Femur (tissue), 1 donor: ENCODE measurements around the gene ASIP.
"Not testable (repeated sequence)": the region's sequence is repeated elsewhere in the genome, so short reads cannot be mapped to it uniquely, and the experiment has no call there.

Experiments
- DNase-seq: peaks from one replicate; pipeline ENCODE4 v3.0.0-alpha.2; 2017

ASIP gene

DNA sequence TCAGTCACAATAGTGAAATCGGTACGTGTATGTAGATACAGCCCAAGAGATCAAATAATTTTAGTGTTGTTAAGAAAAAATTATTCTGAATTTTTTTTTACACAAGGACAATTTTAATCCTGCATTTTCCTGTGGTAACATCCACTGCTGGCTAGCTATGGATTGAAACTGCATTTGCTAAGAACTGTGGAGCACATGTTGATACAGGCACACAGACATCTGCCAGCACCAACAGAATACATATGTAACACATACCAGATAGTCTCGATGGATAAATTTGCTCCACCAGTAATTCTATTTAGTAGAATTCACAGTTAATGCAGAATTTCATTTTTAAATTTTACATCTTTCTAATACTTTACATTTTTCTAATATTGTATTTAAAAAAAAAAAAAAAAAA is 2.2 kb downstream of the ASIP start:
- DNase-seq: no peak

GRCh38 chr20:34246126-34246626 is 5.0 kb downstream of the ASIP start:
- no peak for DNase-seq

- DNase-seq: no peak
Observed at GRCh38 chr20:34249291-34249690, 8.1 kb downstream of the ASIP start.

- no peak for DNase-seq
Observed at GRCh38 chr20:34250005-34250404, 8.8 kb downstream of the ASIP start.

GRCh38 chr20:34251619-34252018 is 10.4 kb downstream of the ASIP start:
- no peak for DNase-seq

DNA sequence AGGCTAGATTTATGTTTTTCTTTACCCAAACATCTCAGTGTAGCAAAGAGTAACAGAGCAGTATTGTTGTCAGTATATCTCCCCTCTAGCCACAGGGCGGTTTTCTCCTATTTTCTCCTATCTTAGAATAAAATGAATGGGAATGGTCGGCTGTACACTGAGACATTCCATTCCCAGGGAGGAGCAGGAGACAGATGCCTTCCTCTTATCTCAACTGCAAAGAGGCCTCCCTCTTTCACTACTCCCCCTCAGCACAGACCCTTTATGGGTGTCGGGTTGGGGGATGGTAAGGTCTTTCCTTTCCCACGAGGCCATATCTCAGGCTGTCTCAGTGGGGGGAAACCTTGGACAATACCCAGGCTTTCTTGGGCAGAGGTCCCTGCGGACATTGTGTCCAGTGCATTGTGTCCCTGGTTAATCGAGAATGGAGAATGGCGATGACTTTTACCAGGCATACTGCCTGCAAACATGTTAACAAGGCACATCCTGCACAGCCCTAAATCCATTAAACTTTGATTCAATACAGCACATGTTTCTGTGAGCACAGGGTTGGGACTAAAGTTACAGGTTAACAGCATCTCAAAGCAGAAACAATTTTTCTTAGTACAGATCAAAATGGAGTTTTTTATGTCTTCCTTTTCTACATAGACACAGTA is 11.3 kb downstream of the ASIP start:
- DNase-seq: not testable (repeated sequence)

DNA sequence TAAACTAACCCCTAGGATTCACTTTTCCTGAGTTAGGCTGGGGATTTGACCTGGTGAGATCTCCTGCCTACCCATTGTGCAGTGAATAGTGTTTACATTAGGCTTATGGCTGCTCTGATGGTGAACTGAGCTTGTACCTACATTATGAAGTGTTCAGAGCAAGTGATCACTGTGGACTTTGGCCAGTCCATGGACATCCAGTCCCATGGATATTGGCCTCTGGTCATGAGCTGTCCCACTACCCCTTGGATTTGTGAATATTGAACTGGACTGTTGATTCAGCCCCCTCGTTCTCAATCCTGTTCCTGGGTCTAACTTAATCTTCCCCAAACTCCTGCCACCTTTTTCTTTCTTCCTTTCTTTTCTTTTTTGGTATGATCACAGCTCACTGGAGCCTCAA is 13.8 kb downstream of the ASIP start:
- DNase-seq: no peak

- DNase-seq: no peak
Observed at GRCh38 chr20:34256629-34257124, 15.5 kb downstream of the ASIP start.

DNA sequence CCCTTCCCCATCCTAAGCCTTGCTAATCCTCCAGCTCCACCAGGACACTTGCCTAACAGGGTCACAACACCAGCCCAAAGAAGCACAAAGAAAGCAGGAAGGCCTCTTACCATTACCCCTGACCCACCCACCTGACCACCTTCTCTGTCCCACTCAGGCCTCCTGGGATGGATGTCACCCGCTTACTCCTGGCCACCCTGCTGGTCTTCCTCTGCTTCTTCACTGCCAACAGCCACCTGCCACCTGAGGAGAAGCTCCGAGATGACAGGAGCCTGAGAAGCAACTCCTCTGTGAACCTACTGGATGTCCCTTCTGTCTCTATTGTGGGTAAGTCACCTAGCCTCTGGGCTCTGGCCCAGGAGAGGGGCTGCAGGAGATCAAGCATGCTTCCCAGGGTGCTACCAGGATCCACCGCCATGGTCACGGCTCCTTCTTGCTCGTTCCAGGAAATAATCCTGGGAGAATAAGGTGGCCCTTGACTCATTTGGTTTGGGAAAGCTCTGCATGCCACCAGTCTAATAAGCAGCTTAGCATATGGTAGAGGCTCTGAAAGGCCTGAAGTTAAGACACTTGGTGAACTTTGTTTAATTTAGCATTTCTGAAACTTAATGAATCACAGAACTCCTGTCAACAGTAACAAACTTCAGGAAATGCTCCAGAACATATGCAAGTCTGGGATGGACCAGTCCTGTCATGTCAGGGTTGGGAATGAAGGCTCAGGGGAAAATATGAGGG is 19.2 kb downstream of the ASIP start:
- DNase-seq: no peak

GRCh38 chr20:34262488-34263288 is 21.5 kb downstream of the ASIP start:
- no peak for DNase-seq

- DNase-seq: not testable (repeated sequence)
Observed at GRCh38 chr20:34263468-34263867, 22.2 kb downstream of the ASIP start.

DNA sequence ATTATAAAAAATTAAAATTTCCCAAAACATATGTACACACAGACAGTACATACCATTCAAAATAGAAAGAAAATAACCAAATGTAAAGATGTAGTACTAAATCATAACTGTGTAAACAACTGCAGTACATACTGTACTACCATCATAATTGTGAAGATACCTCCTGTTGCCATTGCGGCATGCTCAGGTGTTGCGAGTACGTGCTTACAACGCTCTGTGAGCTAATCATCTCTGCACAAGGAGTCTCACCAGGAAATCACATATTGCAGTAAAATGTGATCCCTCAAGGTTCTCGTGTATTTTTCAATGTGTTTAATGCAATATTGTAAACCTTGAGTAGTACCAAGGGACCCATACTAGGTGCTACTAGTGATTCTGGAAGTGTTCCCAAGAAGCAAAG is 22.9 kb downstream of the ASIP start:
- DNase-seq: no peak

DNA sequence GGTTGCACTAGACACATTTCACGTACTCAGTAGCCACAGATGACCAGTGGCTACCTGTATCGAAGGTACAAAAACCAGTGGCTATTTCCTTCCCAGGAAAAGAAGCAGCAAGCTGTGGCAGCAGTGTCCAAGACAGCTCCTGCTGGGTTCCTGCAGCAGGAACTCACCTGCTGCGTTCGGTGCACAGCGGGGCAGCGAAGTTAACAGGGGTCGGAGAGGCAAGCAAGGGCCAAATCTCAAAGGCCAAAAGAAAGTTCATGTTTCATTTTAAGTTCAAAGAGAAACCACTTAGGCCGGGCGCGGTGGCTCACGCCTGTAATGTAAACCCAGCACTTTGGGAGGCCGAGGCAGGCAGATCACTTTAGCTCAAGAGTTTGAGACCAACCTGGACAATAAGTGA is 26.9 kb downstream of the ASIP start:
- DNase-seq: no peak

DNA sequence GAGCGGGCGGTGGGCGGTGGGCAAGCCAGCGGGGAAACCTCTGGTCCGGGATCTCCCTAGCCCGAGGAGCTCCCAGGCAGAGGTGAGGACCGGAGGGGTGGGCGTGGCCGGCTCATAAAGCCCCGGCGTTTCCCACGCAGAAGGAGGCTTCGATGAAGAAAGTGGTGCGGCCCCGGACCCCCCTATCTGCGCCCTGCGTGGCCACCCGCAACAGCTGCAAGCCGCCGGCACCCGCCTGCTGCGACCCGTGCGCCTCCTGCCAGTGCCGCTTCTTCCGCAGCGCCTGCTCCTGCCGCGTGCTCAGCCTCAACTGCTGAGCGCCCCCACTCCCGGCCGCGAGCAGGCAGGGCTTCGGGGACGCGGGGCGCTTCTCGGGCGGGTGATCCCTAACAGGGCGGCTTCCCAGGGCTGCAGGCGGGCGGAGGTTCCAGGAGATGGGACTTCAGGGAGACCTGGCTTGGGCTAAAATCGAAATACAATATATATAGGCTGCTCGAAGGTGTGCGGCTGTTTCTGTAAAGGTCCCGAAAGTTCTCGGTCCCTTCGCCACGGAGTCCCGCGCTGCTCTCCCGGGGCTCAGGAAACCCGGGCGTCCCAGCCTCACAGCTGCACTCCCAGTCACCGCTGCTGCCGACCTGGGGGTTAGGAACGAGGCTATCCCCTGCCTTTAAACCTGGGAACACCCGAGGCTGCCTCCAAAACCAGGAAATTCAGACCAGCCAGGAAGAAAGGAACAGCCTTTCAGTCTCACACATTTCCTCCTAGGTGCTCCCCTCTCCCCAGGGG is 27.8 kb downstream of the ASIP start:
- DNase-seq: peak; percentile 44

- DNase-seq: no peak
Observed at GRCh38 chr20:34269996-34270627, 28.9 kb downstream of the ASIP start.

GRCh38 chr20:34271956-34272355 is 30.7 kb downstream of the ASIP start:
- no peak for DNase-seq

- no peak for DNase-seq
Observed at GRCh38 chr20:34274694-34275093, 33.5 kb downstream of the ASIP start.

DNA sequence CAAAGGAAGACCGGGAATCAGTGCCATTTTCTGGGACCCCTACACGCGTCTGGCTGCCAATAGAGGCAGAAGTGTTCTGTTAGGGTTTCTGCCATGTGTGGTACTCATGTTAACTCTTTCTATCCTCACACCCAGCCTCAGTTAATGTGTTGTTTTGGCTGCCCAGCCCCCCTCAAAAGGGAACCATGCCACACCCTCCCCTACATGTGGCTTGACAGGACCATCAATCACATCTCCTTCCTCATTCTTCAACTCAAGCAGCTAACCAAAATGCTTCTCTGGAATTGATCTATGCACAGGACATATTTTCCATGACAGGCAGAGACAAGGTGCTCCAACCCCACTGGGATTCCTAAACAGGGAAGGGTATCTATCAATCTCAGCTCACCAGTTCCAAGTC is 40.0 kb downstream of the ASIP start:
- DNase-seq: no peak

DNA sequence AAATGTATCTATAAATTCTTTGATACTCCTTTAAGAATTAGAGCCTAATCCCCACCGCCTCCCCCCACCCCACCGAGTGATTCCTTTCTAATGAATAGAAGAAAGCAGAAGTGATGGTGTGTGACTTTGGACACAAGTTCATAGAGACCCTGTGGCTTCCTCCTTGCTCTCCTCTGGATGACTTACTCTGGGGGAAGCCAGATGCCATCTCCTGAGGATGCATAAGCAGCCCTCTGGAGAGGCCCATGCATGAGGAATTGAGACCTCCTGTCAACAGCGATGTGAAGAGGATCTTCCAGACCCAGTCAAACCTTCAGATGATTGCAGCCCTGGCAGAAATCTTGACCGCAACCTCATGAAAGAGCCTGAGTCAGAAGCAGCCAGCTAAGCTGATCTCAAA is 40.8 kb downstream of the ASIP start:
- no peak for DNase-seq

DNA sequence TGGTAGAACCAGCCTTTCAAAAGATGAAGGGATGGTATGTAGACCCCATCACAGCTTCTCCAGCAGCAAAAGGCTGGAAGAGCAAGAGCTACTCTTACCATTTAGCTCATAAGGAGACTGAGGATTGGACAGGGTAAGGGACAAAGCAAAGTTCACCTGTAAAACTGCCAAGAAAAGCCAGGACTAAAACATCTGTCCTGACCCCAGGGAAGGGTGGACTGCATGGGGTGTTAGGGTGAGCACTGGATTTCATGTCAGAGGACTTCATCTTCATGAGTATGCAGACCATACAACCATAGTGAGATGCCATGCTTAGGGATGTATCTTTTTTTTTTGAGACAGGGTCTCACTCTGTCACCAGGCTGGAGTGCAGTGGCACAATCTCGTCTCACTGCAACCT is 42.6 kb downstream of the ASIP start:
- DNase-seq: no peak

DNA sequence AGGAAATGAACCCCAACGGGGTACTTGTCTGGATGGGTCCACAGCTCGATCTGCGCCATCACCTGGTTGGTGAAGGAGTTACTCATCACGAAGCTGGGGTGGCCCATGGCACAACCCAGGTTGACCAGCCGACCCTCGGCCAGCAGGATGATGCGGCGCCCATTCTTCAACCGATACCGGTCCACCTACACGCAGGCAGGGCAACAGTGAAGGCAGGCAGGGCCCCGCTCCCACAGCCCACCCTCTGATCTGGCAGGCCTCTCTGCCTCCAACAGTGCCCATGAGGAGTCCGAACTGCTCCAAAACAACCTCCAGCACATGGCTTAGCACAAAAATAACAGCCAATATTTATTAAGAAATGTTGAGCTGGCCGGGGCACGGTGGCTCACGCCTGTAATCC is 44.2 kb downstream of the ASIP start:
- no peak for DNase-seq

- DNase-seq: not testable (repeated sequence)
Observed at GRCh38 chr20:34287500-34287899, 46.3 kb downstream of the ASIP start.
